ENCODE results near the gene HMGB1. TPM values are rescaled to one million over a fixed set of nuclear protein-coding genes. Genes with fewer than 3 reads are reported as not detected.

The HMGB1 gene
- total and polyA plus RNA-seq, 4 donors = 83.9 to 276 (median 195) TPM

GRCh38 chr13:30406779-30407416 is 58.8 kb downstream of the HMGB1 start:
- Histone ChIP-seq H3K27me3 (ENCODE audit: control insufficient read depth in 4 of 4, insufficient read depth in 4 of 4, low read length in 3 of 4) (no peaks in the 10 kb centered on the region), H3K9me3 (ENCODE audit: control insufficient read depth in 4 of 4, low read length in 3 of 4) (no peaks in the 10 kb centered on the region), H3K36me3 (ENCODE audit: control insufficient read depth in 4 of 4, insufficient read depth in 3 of 4, low read depth in 1 of 4, low read length in 3 of 4) (no peaks in the 10 kb centered on the region), H3K9ac (ENCODE audit: low read depth in 1 of 2, low read length in 2 of 2) (no peak overlapping the region), H3K27ac (ENCODE audit: low read depth in 1 of 2, low read length in 2 of 2) (no peak overlapping the region), H3K4me3 (ENCODE audit: low read depth in 1 of 3, low read length in 3 of 3) (no peak overlapping the region), H3K4me1 (ENCODE audit: control insufficient read depth in 4 of 4, insufficient read depth in 4 of 4, low read length in 3 of 4) (peaks cover 7 to 33% (median 10%) of the 10 kb centered on the region in 4 donors)
- DNase-seq (ENCODE audit: low spot score) = no peak
- TF ChIP-seq CTCF (IDR thresholded peaks at IDR 0.05; ENCODE audit: low read depth, low read length, missing input control) = no peak
- WGBS = 93% methylated on average over 8 of the region's 8 CpGs

Other genes starting within 250 kb of the HMGB1 start
- 10 to 100 TPM in 1 of 2 donors, 1 to 10 TPM in 1; 8.6 to 12.8 TPM for gene KATNAL1, start 158.4 kb downstream of the HMGB1 start, total RNA-seq
- gene KATNAL1, start 158.4 kb downstream of the HMGB1 start, polyA plus RNA-seq = 1 to 10 TPM; 2.7 to 3.3 TPM
- gene UBE2L5, start 43.4 kb downstream of the HMGB1 start, total RNA-seq = not detected
- gene UBE2L5, start 43.4 kb downstream of the HMGB1 start, polyA plus RNA-seq = under 1 TPM in 1 of 2 donors, not detected in 1; 0.10 TPM
- 10 to 100 TPM; 11.3 to 13.0 TPM for gene USPL1, start 152.0 kb upstream of the HMGB1 start, total RNA-seq
- 1 to 10 TPM; 4.1 to 5.2 TPM for gene USPL1, start 152.0 kb upstream of the HMGB1 start, polyA plus RNA-seq

Measured in liver (tissue), 9 donors.